ENCODE data around the gene PASK. TPM values are rescaled to one million over a fixed set of nuclear protein-coding genes. Genes with fewer than 3 reads are reported as not detected.

Gene PASK
- total RNA-seq, 1 experiment from 2014 or later = 45.8 TPM

DNA sequence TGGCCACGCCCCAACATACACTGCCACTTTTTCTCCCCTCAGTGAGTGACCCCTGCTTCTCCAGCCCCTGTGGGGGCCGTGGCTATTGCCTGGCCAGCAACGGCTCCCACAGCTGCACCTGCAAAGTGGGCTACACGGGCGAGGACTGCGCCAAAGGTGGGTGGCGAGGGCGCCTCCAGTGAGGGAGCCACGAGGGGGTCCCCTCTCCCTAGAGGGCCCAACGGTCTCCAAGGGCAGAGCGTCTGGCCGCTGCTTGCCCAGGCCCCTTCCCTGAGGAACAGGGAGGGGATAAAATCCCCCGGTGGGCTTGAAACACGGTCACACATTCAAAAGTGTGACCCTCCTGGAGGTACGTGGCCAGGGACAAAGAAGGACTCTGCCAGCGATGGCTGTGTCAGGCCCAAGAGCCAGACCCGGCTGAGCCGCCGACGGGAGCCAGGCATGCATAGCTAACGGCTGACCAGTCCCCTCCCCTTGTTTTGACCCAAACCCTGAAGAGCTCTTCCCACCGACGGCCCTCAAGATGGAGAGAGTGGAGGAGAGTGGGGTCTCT, 84.4 kb downstream of the PASK start:
- DNase-seq (ENCODE audit: low read depth, low spot score) = no peak
- no peaks in the 10 kb centered on the region for H3K27me3 ChIP-seq (ENCODE audit: insufficient read depth, low read length)
- ChIA-PET RAD21 (ENCODE audit: low non-redundant PET in 1 of 2, low total read pairs in 2 of 2, uncharacterized antibody in 2 of 2, unreplicated experiment in 2 of 2) (no interaction called here), POLR2A (no interaction called here), CTCF (interaction anchor here (1.7 kb wide), 1 partner anchor 13 kb away, joined by 11 read pairs; no protein-coding TSS in a partner anchor)
- H3K9me2 ChIP-seq (ENCODE audit: insufficient read depth) = no peaks in the 10 kb centered on the region
- H4K20me1 ChIP-seq (ENCODE audit: insufficient read depth) = no peaks in the 10 kb centered on the region
- no peak for TF ChIP-seq CBX3 (IDR thresholded peaks at IDR 0.05; ENCODE audit: low read depth)
- TF ChIP-seq SIN3A (IDR thresholded peaks at IDR 0.05; ENCODE audit: low read depth) = no peak
- no peak for TF ChIP-seq TCF7L2 (IDR thresholded peaks at IDR 0.05; ENCODE audit: borderline replicate concordance, extremely low read depth, insufficient read depth, insufficient read length)
- TF ChIP-seq, protein P1, sequence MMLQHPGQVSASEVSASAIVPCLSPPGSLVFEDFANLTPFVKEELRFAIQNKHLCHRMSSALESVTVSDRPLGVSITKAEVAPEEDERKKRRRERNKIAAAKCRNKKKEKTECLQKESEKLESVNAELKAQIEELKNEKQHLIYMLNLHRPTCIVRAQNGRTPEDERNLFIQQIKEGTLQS (IDR thresholded peaks at IDR 0.05) = no peak
- TF ChIP-seq POLR2A (IDR thresholded peaks at IDR 0.05; ENCODE audit: borderline replicate concordance, extremely low read depth, insufficient read depth, insufficient read length) = no peak
- TF ChIP-seq ZFX (IDR thresholded peaks at IDR 0.05) = no peak
- TF ChIP-seq YY1 (IDR thresholded peaks at IDR 0.05; ENCODE audit: extremely low read depth, insufficient replicate concordance, low read depth, low read length) = no peak
- no peak for TF ChIP-seq ELF1 (IDR thresholded peaks at IDR 0.05; ENCODE audit: borderline replicate concordance, low read depth)
- TF ChIP-seq POLR2AphosphoS5 (IDR thresholded peaks at IDR 0.05; ENCODE audit: low read depth, low read length) = no peak
- no peak for TF ChIP-seq ZNF274 (IDR thresholded peaks at IDR 0.05; ENCODE audit: low read depth, low read length)
- TF ChIP-seq SRF (IDR thresholded peaks at IDR 0.05; ENCODE audit: low read depth) = no peak
- TF ChIP-seq, protein P2, sequence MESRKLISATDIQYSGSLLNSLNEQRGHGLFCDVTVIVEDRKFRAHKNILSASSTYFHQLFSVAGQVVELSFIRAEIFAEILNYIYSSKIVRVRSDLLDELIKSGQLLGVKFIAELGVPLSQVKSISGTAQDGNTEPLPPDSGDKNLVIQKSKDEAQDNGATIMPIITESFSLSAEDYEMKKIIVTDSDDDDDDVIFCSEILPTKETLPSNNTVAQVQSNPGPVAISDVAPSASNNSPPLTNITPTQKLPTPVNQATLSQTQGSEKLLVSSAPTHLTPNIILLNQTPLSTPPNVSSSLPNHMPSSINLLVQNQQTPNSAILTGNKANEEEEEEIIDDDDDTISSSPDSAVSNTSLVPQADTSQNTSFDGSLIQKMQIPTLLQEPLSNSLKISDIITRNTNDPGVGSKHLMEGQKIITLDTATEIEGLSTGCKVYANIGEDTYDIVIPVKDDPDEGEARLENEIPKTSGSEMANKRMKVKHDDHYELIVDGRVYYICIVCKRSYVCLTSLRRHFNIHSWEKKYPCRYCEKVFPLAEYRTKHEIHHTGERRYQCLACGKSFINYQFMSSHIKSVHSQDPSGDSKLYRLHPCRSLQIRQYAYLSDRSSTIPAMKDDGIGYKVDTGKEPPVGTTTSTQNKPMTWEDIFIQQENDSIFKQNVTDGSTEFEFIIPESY (IDR thresholded peaks at IDR 0.05; ENCODE audit: extremely low read depth, insufficient replicate concordance, low read length) = no peak
- TF ChIP-seq, protein P3, sequence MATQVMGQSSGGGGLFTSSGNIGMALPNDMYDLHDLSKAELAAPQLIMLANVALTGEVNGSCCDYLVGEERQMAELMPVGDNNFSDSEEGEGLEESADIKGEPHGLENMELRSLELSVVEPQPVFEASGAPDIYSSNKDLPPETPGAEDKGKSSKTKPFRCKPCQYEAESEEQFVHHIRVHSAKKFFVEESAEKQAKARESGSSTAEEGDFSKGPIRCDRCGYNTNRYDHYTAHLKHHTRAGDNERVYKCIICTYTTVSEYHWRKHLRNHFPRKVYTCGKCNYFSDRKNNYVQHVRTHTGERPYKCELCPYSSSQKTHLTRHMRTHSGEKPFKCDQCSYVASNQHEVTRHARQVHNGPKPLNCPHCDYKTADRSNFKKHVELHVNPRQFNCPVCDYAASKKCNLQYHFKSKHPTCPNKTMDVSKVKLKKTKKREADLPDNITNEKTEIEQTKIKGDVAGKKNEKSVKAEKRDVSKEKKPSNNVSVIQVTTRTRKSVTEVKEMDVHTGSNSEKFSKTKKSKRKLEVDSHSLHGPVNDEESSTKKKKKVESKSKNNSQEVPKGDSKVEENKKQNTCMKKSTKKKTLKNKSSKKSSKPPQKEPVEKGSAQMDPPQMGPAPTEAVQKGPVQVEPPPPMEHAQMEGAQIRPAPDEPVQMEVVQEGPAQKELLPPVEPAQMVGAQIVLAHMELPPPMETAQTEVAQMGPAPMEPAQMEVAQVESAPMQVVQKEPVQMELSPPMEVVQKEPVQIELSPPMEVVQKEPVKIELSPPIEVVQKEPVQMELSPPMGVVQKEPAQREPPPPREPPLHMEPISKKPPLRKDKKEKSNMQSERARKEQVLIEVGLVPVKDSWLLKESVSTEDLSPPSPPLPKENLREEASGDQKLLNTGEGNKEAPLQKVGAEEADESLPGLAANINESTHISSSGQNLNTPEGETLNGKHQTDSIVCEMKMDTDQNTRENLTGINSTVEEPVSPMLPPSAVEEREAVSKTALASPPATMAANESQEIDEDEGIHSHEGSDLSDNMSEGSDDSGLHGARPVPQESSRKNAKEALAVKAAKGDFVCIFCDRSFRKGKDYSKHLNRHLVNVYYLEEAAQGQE (IDR thresholded peaks at IDR 0.05; ENCODE audit: low read depth) = no peak
- no peak for TF ChIP-seq EZH2 (IDR thresholded peaks at IDR 0.05)
- no peak for TF ChIP-seq EGR1 (IDR thresholded peaks at IDR 0.05; ENCODE audit: low read depth)
- no peak for TF ChIP-seq JUND (IDR thresholded peaks at IDR 0.05)
- TF ChIP-seq SP1 (IDR thresholded peaks at IDR 0.05; ENCODE audit: low read depth) = no peak
- TF ChIP-seq, protein P4, sequence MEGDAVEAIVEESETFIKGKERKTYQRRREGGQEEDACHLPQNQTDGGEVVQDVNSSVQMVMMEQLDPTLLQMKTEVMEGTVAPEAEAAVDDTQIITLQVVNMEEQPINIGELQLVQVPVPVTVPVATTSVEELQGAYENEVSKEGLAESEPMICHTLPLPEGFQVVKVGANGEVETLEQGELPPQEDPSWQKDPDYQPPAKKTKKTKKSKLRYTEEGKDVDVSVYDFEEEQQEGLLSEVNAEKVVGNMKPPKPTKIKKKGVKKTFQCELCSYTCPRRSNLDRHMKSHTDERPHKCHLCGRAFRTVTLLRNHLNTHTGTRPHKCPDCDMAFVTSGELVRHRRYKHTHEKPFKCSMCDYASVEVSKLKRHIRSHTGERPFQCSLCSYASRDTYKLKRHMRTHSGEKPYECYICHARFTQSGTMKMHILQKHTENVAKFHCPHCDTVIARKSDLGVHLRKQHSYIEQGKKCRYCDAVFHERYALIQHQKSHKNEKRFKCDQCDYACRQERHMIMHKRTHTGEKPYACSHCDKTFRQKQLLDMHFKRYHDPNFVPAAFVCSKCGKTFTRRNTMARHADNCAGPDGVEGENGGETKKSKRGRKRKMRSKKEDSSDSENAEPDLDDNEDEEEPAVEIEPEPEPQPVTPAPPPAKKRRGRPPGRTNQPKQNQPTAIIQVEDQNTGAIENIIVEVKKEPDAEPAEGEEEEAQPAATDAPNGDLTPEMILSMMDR (IDR thresholded peaks at IDR 0.05 in 2 of 3, conservative IDR thresholded peaks at IDR 0.05 in 1 of 3; ENCODE audit: borderline replicate concordance in 1 of 3, insufficient read depth in 1 of 3, low read depth in 2 of 3, low read length in 2 of 3) = no peak
- TF ChIP-seq, protein P5, sequence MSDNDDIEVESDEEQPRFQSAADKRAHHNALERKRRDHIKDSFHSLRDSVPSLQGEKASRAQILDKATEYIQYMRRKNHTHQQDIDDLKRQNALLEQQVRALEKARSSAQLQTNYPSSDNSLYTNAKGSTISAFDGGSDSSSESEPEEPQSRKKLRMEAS (IDR thresholded peaks at IDR 0.05) = no peak
- no peak overlapping the region for H3K27ac ChIP-seq (ENCODE audit: low read depth, low read length)
- no peaks in the 10 kb centered on the region for H3K79me2 ChIP-seq (ENCODE audit: insufficient read depth, low read length)
- no peak overlapping the region for H3K9ac ChIP-seq (ENCODE audit: low read length)
- no peak overlapping the region for H2AFZ ChIP-seq (ENCODE audit: low read depth, low read length, poor library complexity, severe bottlenecking)
- H3K4me2 ChIP-seq (ENCODE audit: low read length) = no peak overlapping the region
- H3K4me1 ChIP-seq (ENCODE audit: control insufficient read depth in 1 of 2, insufficient read depth in 2 of 2, low read length in 2 of 2) = peaks cover 3 to 11% of the 10 kb centered on the region in 2 experiments; a peak in 3 of 4 replicates
- H3K9me3 ChIP-seq (ENCODE audit: control insufficient read depth in 1 of 2, insufficient read depth in 1 of 2, low read depth in 1 of 2, low read length in 2 of 2) = no peaks in the 10 kb centered on the region
- no peaks in the 10 kb centered on the region for H3K36me3 ChIP-seq (ENCODE audit: control insufficient read depth in 1 of 2, insufficient read depth in 2 of 2, low read length in 2 of 2)
- no TSS peak for BruUV-seq (replicated peaks)
- no peak for ATAC-seq
- no peak overlapping the region for H3K4me3 ChIP-seq (replicated peaks in 1 of 2; ENCODE audit: low read depth in 1 of 2, low read length in 2 of 2)
- intact Hi-C loops (cut with micrococcal nuclease) = no loop called here

All from HCT116 (cell line).